Esophagus muscularis mucosa (tissue), 3 donors: ENCODE data around the gene WASF3.

Experiments used
- CTCF ChIP-seq, 3 experiments: fragments of 200-600 bp in 2 of 3; fragments of 450-650 bp in 1 of 3; sonication (generic) in 2 of 3; IDR thresholded peaks; one replicate each; pipeline ENCODE4 v1.5.1; 2017 to 2019; ENCODE audit warnings: antibody characterized with exemption in 3 of 3, mild to moderate bottlenecking in 2 of 3, moderate library complexity in 1 of 3
- POLR2A ChIP-seq: fragments of 450-650 bp; IDR thresholded peaks from one replicate; pipeline ENCODE4 v1.6.1; 2017; ENCODE audit warnings: antibody characterized with exemption, moderate library complexity, mild to moderate bottlenecking, low read depth

GRCh38 chr13:26593661-26594060 lies 36.2 kb downstream of the WASF3 start:
- TF ChIP-seq CTCF (IDR thresholded peaks at IDR 0.05) (no peak), POLR2A (no peak)
